GM12874 (cell line): ENCODE results near the gene TTC3.

Experiments used
- TF ChIP-seq, protein P1 (sequence below): IDR thresholded peaks from 2 replicates; pipeline ENCODE4 v1.5.1; 2011; ENCODE audit warnings: low read depth, mild to moderate bottlenecking, control low read depth, low read length, moderate library complexity; ENCODE audit not compliant: insufficient read depth

The TTC3 gene

DNA sequence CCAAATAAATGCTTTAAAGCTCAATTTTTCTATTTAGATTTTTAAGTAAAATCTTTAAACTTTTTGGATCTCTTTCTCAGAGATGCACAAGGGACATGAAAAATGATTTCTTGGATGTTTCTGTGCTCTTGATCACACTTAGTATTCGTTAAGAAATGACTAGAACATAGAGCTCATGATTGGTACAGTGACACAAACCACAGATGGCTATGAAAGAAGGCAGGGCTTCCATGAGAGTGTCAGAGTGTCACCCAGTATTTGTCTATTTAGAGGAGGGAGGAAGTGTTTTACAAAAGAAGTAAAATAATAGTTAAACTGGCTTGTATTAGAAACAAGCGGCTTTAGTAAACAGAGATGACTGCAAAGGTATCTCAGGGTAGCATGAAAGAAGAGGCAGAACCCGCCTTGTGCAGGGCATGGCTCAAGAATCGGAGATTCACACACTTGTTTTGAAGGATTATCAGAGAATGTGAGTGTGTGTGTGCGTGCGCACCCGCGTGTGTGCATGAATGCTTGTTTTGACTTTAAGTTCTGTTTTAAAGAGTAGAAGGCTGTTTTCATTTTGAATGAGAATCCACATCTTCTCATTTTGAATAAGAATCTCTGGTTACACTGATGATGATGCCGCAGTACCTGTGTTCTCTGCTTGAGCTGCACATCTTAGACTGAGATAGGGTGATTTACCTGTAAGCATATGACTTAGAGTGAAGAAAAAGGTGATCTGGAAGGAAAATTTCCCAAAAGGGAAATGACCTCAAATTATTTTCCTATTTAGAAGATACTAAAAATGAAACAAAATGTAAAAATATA, 111.9 kb downstream of the TTC3 start:
- TF ChIP-seq, protein P1, sequence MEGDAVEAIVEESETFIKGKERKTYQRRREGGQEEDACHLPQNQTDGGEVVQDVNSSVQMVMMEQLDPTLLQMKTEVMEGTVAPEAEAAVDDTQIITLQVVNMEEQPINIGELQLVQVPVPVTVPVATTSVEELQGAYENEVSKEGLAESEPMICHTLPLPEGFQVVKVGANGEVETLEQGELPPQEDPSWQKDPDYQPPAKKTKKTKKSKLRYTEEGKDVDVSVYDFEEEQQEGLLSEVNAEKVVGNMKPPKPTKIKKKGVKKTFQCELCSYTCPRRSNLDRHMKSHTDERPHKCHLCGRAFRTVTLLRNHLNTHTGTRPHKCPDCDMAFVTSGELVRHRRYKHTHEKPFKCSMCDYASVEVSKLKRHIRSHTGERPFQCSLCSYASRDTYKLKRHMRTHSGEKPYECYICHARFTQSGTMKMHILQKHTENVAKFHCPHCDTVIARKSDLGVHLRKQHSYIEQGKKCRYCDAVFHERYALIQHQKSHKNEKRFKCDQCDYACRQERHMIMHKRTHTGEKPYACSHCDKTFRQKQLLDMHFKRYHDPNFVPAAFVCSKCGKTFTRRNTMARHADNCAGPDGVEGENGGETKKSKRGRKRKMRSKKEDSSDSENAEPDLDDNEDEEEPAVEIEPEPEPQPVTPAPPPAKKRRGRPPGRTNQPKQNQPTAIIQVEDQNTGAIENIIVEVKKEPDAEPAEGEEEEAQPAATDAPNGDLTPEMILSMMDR = no peak

DNA sequence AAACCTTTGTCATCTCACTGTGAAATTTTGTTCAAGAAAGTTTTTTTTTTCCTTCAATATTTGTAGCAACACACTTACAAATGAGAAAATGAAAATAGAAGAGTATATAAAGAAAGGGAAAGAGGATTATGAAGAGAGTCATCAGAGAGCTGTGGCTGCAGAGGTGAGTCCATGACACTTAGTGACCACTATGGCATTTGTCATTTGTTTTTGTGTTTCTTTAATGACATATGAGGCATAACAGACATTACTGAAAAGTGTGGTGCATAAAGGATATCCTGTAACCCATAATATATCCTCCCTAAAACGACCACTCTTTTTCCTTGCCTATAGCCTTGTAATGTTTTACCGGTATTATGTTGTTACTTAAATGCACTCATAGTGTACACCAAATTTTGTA, 113.9 kb downstream of the TTC3 start:
- TF ChIP-seq, protein P1 = no peak

DNA sequence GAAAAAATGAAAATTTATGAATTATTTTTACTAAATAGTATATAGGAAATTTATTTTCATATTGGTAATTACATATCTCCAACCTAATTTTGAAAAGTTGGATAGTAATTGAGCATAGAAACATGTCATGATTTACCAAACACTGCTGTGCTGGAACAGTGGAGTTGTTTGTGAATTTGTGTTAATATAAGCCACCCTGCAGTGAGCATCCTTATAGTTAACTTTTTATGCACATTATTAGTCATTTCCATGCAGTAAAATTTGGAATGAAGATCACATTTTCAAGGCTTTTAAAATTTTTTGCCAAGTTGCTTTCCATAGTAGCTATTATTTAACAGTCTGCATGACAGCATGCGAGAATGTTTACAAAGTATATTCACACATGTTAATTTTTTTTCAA, 115.8 kb downstream of the TTC3 start:
- TF ChIP-seq, protein P1 = no peak

DNA sequence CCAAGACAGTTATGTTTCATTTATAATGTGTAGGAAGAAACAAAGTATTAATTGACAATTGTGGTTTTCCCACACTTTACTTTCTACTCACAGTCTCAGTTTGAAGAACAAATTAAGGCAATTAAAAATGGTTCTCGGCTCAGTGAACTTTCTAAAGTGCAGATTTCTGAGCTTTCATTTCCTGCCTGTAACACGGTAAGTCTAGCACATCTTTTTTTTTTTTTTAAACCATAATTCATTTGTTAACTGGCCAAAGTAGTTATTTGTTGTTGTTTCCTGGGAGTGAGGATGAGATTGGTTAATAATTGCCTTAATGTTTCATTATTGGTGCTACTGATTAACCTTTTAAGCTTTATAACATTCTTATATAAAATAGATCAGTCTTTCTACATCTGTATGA, 119.0 kb downstream of the TTC3 start:
- TF ChIP-seq, protein P1 = no peak

DNA sequence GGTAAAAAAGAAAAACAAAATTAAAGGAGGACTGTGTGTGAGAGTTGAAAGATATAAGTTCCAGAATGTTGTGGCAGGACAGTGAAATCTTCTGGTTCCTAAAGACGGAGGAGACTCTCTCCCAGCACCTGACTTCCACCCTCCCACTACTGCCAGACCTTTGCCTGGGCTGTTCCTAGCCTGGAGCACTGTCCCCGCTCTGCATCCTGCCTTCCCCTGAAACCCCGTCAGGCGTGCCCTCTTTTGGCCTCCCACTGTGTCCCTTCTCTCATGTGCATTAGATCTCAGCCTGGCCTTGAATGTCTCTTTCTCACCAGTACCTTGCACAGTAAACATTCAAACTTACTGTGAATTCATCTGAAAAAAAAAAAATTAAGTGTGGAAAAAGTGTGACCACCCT, 120.0 kb downstream of the TTC3 start:
- TF ChIP-seq, protein P1 = no peak

DNA sequence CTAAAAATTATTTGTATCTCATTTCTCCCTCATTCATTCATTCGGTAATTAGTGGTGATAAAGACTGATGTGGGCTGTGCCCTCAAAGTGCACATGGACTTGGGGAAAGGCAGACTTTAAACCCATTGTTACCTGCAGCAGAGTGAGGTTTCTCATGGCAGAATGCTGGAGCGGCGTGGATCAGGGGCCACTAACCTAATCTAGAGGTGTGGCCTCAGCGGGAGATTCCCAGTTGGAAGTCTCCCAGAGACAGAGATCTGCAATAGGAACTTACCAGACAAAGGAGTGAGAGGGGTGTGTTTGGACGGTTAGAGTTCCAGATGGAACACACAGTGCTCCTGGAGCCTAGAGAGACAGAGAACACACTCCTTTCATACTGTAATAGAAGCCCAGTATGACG, 120.6 kb downstream of the TTC3 start:
- TF ChIP-seq, protein P1 = no peak

DNA sequence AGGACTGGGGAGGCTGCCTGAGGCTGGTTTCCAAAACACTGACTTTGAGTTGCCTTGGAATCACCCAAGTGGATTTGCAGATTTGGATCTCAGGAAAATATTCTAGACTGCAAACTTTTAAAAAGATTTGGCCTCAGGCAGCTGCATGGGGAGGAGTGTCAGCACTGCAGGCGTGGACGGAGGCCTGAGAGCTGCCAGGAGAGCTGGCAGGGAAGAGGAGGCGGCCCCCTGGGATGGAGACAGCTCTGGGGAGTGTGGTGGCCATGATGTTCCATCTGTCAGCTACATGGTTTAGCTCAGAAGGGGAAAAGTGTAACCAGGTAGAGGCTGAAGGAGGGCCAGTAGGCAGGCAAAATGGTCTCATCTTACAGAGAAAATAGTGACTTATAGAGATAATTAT, 122.0 kb downstream of the TTC3 start:
- TF ChIP-seq, protein P1 = no peak

DNA sequence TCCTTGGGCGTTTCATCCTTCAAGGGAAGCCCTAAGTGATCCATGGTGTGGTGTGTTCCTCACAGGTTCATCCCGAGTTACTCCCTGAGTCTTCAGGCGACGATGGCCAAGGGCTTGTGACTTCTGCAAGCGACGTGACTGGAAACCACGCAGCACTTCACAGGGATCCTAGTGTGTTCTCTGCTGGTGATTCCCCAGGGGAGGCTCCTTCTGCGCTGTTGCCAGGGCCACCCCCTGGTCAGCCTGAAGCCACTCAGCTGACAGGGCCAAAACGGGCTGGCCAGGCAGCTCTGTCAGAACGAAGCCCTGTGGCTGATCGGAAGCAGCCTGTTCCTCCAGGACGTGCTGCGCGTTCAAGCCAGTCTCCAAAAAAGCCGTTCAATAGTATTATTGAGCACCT, 122.6 kb downstream of the TTC3 start:
- TF ChIP-seq, protein P1 = no peak
